A549 (cell line): ENCODE results near the gene OR2V1. TPM values are rescaled to one million over a fixed set of nuclear protein-coding genes. Genes with fewer than 3 reads are reported as not detected.

ENCODE experiments used
- ATAC-seq, 2 experiments: fragments of 200-7000 bp in 1 of 2; fragments of >200 bp in 1 of 2; cut with Nextera tagmentation in 1 of 2; cut with Tn5 transposase in 1 of 2; 3 replicates each; pipeline versions ENCODE4 v1.8.0 to v1.9.1; 2018 to 2020; ENCODE audit warnings: mild to moderate bottlenecking in 1 of 2, moderate library complexity in 1 of 2
- CTCF ChIA-PET: fragments of 300-600 bp; sonication (Branson Sonifier 250); formaldehyde crosslinking; extraction: SDS; loops from one replicate; lab custom pipeline; 2021; ENCODE audit warnings: antibody characterized with exemption, inconsistent platforms; lab: Yijun Ruan, JAX
- POLR2A ChIA-PET: fragments of 350-600 bp; formaldehyde crosslinking; extraction: SDS; loops from one replicate; lab custom pipeline; 2021; ENCODE audit warnings: antibody characterized with exemption, inconsistent platforms; lab: Yijun Ruan, JAX
- DNase-seq, 2 experiments: peaks; one replicate each; pipeline versions ENCODE4 v3.0.0 to v3.0.0-alpha.2; 2011 to 2016; ENCODE audit warnings: low read depth in 1 of 2, low spot score in 1 of 2
- FAIRE-seq: peaks from 2 replicates; lab custom pipeline; 2011; peaks lifted over from hg19 to GRCh38; lab: Jason Lieb, UNC
- H3K27ac ChIP-seq, 2 experiments: fragments of >200 bp; sonication (Bioruptor Twin); formaldehyde crosslinking; 3 replicates each; pipeline ENCODE4 v1.5.1; 2016 to 2017
- H3K4me1 ChIP-seq: fragments of >200 bp; sonication (Bioruptor Twin); formaldehyde crosslinking; 3 replicates; pipeline ENCODE4 v1.6.1; 2016
- H3K4me2 ChIP-seq: fragments of >200 bp; sonication (Bioruptor Twin); formaldehyde crosslinking; 3 replicates; pipeline ENCODE4 v1.6.1; 2016
- H3K4me3 ChIP-seq: fragments of >200 bp; sonication (Bioruptor Twin); formaldehyde crosslinking; 3 replicates; pipeline ENCODE4 v1.5.1; 2016
- H3K9me3 ChIP-seq: fragments of >200 bp; sonication (Bioruptor Twin); formaldehyde crosslinking; 3 replicates; pipeline ENCODE4 v1.6.1; 2016
- BHLHE40 ChIP-seq: IDR thresholded peaks from 2 replicates; pipeline ENCODE4 v1.6.1; 2012; ENCODE audit warnings: low read depth, low read length, inconsistent platforms
- CBX2 ChIP-seq: fragments of 200-600 bp; sonication (generic); IDR thresholded peaks from 2 replicates; pipeline ENCODE4 v1.6.1; 2016; ENCODE audit warnings: low read depth, mild to moderate bottlenecking, borderline replicate concordance
- CHD2 ChIP-seq: fragments of 150-350 bp; IDR thresholded peaks from 2 replicates; pipeline ENCODE4 v1.6.1; 2014; ENCODE audit warnings: low read length; ENCODE audit not compliant: partially characterized antibody
- CHD4 ChIP-seq: fragments of 200-600 bp; sonication (generic); IDR thresholded peaks from 2 replicates; pipeline ENCODE4 v1.6.1; 2016; ENCODE audit warnings: antibody characterized with exemption, mild to moderate bottlenecking, borderline replicate concordance
- EP300 ChIP-seq, 2 experiments: fragments of >200 bp; sonication (Bioruptor Twin); formaldehyde crosslinking; IDR thresholded peaks; 2 replicates in 1 of 2; 3 replicates in 1 of 2; pipeline ENCODE4 v1.6.1; 2016 to 2017
- ESRRA ChIP-seq: fragments of 150-350 bp; IDR thresholded peaks from 2 replicates; pipeline ENCODE4 v1.6.1; 2014; ENCODE audit warnings: mild to moderate bottlenecking, low read length, borderline replicate concordance
- FOSB ChIP-seq: fragments of 250-450 bp; sonication (Bioruptor Pico); IDR thresholded peaks from 2 replicates; pipeline ENCODE4 v1.5.0; 2020; ENCODE audit warnings: mild to moderate bottlenecking, moderate library complexity
- FOSL2 ChIP-seq, 2 experiments: fragments of 450-650 bp in 1 of 2; fragments of >200 bp in 1 of 2; sonication (Bioruptor Twin) in 1 of 2; formaldehyde crosslinking; IDR thresholded peaks; 2 replicates each; pipeline versions ENCODE4 v1.5.0 to v1.6.1; 2016 to 2020; ENCODE audit warnings: mild to moderate bottlenecking in 1 of 2, moderate library complexity in 1 of 2
- FOXS1 ChIP-seq: fragments of 250-450 bp; sonication (Bioruptor Pico); IDR thresholded peaks from 2 replicates; pipeline ENCODE4 v1.5.0; 2020; ENCODE audit warnings: mild to moderate bottlenecking, moderate library complexity
- HEYL ChIP-seq: fragments of 250-450 bp; sonication (Bioruptor Pico); IDR thresholded peaks from 2 replicates; pipeline ENCODE4 v1.8.0; 2021; ENCODE audit warnings: mild to moderate bottlenecking, moderate library complexity
- HOXA7 ChIP-seq: fragments of 250-450 bp; sonication (Bioruptor Pico); IDR thresholded peaks from 2 replicates; pipeline ENCODE4 v1.5.0; 2020; ENCODE audit warnings: mild to moderate bottlenecking, moderate library complexity
- JUN ChIP-seq, 2 experiments: fragments of >200 bp; sonication (Bioruptor Twin); formaldehyde crosslinking; IDR thresholded peaks; 2 replicates in 1 of 2; 3 replicates in 1 of 2; pipeline ENCODE4 v1.6.1; 2016 to 2017
- KDM1A ChIP-seq: fragments of 200-600 bp; sonication (generic); IDR thresholded peaks from 2 replicates; pipeline ENCODE4 v1.6.1; 2016; ENCODE audit warnings: low read depth, mild to moderate bottlenecking
- NFE2L2 ChIP-seq: fragments of 150-350 bp; conservative IDR thresholded peaks from 2 replicates; pipeline ENCODE4 v1.6.1; 2014; ENCODE audit warnings: low read length
- POLR2AphosphoS2 ChIP-seq: conservative IDR thresholded peaks from 2 replicates; pipeline ENCODE4 v1.6.1; 2012; ENCODE audit warnings: low read length, improper control_type of control experiment, inconsistent platforms
- RFX5 ChIP-seq: fragments of 450-650 bp; IDR thresholded peaks from 2 replicates; pipeline ENCODE4 v1.7.1; 2014; ENCODE audit warnings: antibody characterized with exemption, mild to moderate bottlenecking, moderate library complexity
- SREBF2 ChIP-seq: fragments of 450-650 bp; IDR thresholded peaks from 2 replicates; pipeline ENCODE4 v1.6.1; 2014; ENCODE audit warnings: mild to moderate bottlenecking, moderate library complexity
- TFCP2L1 ChIP-seq: fragments of 250-450 bp; sonication (Bioruptor Pico); IDR thresholded peaks from 2 replicates; pipeline ENCODE4 v1.5.0; 2021; ENCODE audit warnings: mild to moderate bottlenecking
- TP53 ChIP-seq: fragments of 250-450 bp; sonication (Bioruptor Pico); IDR thresholded peaks from 2 replicates; pipeline ENCODE4 v1.5.0; 2021; ENCODE audit warnings: mild to moderate bottlenecking, moderate library complexity
- ZC3H11A ChIP-seq: fragments of 450-650 bp; IDR thresholded peaks from 2 replicates; pipeline ENCODE4 v1.6.1; 2014; ENCODE audit warnings: antibody characterized with exemption, mild to moderate bottlenecking
- ZFP36 ChIP-seq: fragments of 450-650 bp; IDR thresholded peaks from 2 replicates; pipeline ENCODE4 v1.6.1; 2014; ENCODE audit warnings: borderline replicate concordance; ENCODE audit not compliant: partially characterized antibody
- WGBS: methylation state at CpG from one replicate; pipeline ENCODE4 v1.1.6; 2017; ENCODE audit errors: missing lambda C conversion rate; 5-methylcytosine and 5-hydroxymethylcytosine counted together
- polyA plus RNA-seq, 4 experiments: library from polyadenylated mRNA; depleted of rRNA in 3 of 4; stranded (reverse); fragments of >200 nt; fragmentation: RNase III in 1 of 4; extraction: RNeasy Plus Mini Kit Qiagen cat#74134 plus additional on column Dnase treatment in 1 of 4; gene quantifications; 2 replicates in 3 of 4; 3 replicates in 1 of 4; pipeline ENCODE4 v1.2.3, GENCODE V29; 2011 to 2017
- TF ChIP-seq, protein P1 (sequence below): IDR thresholded peaks from 2 replicates; pipeline ENCODE4 v1.6.1; 2012
- TF ChIP-seq, protein P2 (sequence below): fragments of 250-450 bp; sonication (Bioruptor Pico); IDR thresholded peaks from 2 replicates; pipeline ENCODE4 v1.5.0; 2021; ENCODE audit warnings: mild to moderate bottlenecking, moderate library complexity, borderline replicate concordance
- TF ChIP-seq, protein P3 (sequence below): fragments of >200 bp; sonication (Bioruptor Twin); formaldehyde crosslinking; IDR thresholded peaks from 3 replicates; pipeline ENCODE4 v1.6.1; 2016
- TF ChIP-seq, protein P4 (sequence below): fragments of >200 bp; sonication (Bioruptor Twin); formaldehyde crosslinking; IDR thresholded peaks from 3 replicates; pipeline ENCODE4 v1.5.1; 2016

OR2V1 gene
- polyA plus RNA-seq, 2 of the 4 experiments (the other 2 are of a cell fraction), result not detected

DNA sequence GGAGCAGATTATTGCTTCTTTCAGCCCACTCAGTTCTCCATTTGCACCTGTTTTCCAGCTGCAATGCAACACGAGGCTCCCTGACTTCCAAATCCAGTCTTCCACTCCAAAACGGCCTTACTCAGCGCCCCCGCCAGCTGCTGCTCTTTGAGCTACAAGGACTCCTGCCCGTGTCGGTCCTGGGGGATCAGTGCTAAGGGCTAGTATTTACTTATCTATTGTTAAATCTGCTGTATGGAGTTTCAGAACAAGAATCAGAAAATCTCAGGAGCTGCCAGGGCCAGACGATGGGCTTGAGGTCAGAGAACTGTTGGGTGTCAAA, 44.1 kb downstream of the OR2V1 start:
- 66% methylated on average over 7 of the region's 7 CpGs for WGBS
- TF ChIP-seq, protein P1, sequence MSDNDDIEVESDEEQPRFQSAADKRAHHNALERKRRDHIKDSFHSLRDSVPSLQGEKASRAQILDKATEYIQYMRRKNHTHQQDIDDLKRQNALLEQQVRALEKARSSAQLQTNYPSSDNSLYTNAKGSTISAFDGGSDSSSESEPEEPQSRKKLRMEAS, result no peak
- no peak for TF ChIP-seq HEYL (CRISPR knock-in tag)
- TF ChIP-seq POLR2AphosphoS2, result no peak
- no peak for TF ChIP-seq ZFP36
- no peak for TF ChIP-seq TP53 (CRISPR knock-in tag)
- no peak for TF ChIP-seq BHLHE40
- TF ChIP-seq TFCP2L1, result no peak
- TF ChIP-seq HOXA7 (CRISPR knock-in tag), result no peak
- no peak overlapping the region for H3K27ac ChIP-seq
- ChIA-PET POLR2A (no interaction called here), CTCF (interaction anchor here (0.5 to 2.0 kb wide), 3 partner anchors 212 to 239 kb away, joined by 3 to 9 read pairs (median 3); no protein-coding TSS in a partner anchor)
- DNase-seq (no peak), FAIRE-seq (no peak), ATAC-seq (no peak)
- peaks cover 2% of the 10 kb centered on the region; the same call in 1 of the 3 replicates for H3K9me3 ChIP-seq
- no peak overlapping the region for H3K4me3 ChIP-seq
- H3K4me1 ChIP-seq, result no peaks in the 10 kb centered on the region
- H3K4me2 ChIP-seq, result no peak overlapping the region

DNA sequence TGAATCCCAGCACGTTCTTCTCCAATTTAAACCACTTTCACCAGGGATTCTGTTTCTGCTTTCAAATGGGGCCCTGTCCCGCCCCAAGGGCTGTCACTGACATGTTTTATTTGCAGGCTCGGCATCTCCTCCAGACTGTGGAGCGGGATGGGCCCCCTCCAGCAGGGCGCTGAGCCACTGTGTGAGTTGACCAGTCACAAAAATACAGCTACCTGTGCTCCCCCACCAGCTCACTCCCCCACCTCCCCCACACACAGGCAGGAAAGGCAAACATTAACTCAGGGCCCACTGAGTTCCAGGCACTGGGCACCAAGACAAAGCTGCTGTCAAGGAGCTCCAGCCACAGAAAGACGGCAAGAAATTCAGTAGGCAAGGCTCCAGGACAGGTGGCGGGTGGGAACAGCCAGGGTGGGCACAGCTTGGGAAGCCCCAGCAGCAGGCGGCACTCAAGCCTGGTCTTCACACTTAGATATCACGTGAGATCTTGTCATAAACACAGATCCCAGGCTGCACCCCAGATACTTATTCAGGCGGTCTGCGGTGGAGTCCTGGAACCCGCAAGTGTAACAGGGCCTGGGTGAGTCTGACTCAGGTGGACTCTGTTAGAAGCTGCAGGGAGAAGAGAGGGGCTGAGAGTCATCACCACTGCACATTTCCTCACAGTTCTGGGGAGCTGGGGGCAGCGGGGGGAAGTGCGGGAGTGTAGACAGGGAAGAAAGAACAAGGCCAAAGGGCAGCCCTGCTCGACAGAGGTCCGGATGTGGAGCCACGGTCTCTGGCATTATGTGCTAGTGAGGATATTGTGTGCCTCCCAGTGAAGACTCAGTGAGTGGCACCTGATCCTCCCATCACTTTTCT, 44.7 kb downstream of the OR2V1 start:
- FAIRE-seq (no peak), ATAC-seq (no peak; a peak in 1 of 6 replicates), DNase-seq (no peak)
- 78% methylated on average over 17 of the region's 17 CpGs for WGBS
- Histone ChIP-seq H3K27ac (no peak overlapping the region), H3K9me3 (peaks cover 3% of the 10 kb centered on the region; the same call in 1 of the 3 replicates), H3K4me2 (no peak overlapping the region), H3K4me1 (no peaks in the 10 kb centered on the region), H3K4me3 (no peak overlapping the region)
- ChIA-PET CTCF (interaction anchor here (0.7 kb wide), 1 partner anchor 211 kb away, joined by 3 read pairs; no protein-coding TSS in a partner anchor), POLR2A (no interaction called here)
- no peak for TF ChIP-seq BHLHE40
- TF ChIP-seq EP300 (IDR thresholded peaks at IDR 0.05), result no peak
- no peak for TF ChIP-seq POLR2AphosphoS2
- TF ChIP-seq SREBF2, result no peak
- TF ChIP-seq, protein P2, sequence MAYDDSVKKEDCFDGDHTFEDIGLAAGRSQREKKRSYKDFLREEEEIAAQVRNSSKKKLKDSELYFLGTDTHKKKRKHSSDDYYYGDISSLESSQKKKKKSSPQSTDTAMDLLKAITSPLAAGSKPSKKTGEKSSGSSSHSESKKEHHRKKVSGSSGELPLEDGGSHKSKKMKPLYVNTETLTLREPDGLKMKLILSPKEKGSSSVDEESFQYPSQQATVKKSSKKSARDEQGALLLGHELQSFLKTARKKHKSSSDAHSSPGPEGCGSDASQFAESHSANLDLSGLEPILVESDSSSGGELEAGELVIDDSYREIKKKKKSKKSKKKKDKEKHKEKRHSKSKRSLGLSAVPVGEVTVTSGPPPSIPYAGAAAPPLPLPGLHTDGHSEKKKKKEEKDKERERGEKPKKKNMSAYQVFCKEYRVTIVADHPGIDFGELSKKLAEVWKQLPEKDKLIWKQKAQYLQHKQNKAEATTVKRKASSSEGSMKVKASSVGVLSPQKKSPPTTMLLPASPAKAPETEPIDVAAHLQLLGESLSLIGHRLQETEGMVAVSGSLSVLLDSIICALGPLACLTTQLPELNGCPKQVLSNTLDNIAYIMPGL (CRISPR knock-in tag), result no peak
- TF ChIP-seq FOSB (CRISPR knock-in tag), result no peak
- no peak for TF ChIP-seq ESRRA
- TF ChIP-seq KDM1A, result no peak
- no peak for TF ChIP-seq CHD4
- no peak for TF ChIP-seq TFCP2L1

DNA sequence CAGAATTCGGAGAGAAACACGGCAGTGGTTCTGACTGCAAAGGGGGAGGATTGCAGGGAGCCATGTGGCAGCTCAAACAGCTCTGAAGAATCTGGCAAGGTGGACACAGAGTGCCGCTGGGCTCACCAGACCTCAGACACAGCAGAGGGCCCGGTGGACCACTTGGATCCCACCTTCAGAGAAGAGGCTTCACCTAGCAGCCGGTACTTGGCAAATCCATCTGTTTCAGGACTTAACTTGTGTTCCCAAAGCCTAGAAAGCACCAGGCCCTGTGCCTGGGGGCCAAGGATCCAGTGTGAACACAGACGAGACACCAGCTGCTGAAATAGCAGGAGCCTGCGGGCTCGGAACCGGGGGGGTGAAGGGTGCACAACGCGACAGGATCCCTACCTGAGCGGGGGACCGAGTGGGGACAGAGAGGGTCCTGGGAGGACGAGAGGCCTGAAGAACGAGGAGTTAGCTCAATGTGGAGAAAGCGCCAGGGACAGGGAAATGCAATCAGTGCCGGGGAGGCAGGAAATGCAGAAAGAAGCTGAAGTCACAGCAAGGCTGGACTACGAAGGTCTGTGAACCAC, 46.3 kb downstream of the OR2V1 start:
- Histone ChIP-seq H3K4me2 (no peak overlapping the region), H3K4me3 (no peak overlapping the region), H3K4me1 (no peaks in the 10 kb centered on the region), H3K9me3 (peaks cover 3% of the 10 kb centered on the region; the same call in 1 of the 3 replicates), H3K27ac (no peak overlapping the region)
- no peak for ATAC-seq
- DNase-seq, result no peak
- ChIA-PET CTCF (interaction anchor here (3.5 kb wide), 1 partner anchor 216 kb away, joined by 11 read pairs; no protein-coding TSS in a partner anchor), POLR2A (no interaction called here)
- WGBS, result 66% methylated on average over 17 of the region's 18 CpGs
- FAIRE-seq, result no peak
- no peak for TF ChIP-seq RFX5
- no peak for TF ChIP-seq TFCP2L1
- TF ChIP-seq TP53 (CRISPR knock-in tag), result no peak
- TF ChIP-seq FOSL2 (IDR thresholded peaks at IDR 0.05), result no peak
- no peak for TF ChIP-seq FOSL2 (CRISPR knock-in tag; IDR thresholded peaks at IDR 0.05)
- TF ChIP-seq, protein P1, result no peak
- TF ChIP-seq, protein P3, sequence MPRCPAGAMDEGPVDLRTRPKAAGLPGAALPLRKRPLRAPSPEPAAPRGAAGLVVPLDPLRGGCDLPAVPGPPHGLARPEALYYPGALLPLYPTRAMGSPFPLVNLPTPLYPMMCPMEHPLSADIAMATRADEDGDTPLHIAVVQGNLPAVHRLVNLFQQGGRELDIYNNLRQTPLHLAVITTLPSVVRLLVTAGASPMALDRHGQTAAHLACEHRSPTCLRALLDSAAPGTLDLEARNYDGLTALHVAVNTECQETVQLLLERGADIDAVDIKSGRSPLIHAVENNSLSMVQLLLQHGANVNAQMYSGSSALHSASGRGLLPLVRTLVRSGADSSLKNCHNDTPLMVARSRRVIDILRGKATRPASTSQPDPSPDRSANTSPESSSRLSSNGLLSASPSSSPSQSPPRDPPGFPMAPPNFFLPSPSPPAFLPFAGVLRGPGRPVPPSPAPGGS, result no peak
- TF ChIP-seq FOXS1 (CRISPR knock-in tag), result no peak
- no peak for TF ChIP-seq NFE2L2
- no peak for TF ChIP-seq CBX2
- TF ChIP-seq, protein P4, sequence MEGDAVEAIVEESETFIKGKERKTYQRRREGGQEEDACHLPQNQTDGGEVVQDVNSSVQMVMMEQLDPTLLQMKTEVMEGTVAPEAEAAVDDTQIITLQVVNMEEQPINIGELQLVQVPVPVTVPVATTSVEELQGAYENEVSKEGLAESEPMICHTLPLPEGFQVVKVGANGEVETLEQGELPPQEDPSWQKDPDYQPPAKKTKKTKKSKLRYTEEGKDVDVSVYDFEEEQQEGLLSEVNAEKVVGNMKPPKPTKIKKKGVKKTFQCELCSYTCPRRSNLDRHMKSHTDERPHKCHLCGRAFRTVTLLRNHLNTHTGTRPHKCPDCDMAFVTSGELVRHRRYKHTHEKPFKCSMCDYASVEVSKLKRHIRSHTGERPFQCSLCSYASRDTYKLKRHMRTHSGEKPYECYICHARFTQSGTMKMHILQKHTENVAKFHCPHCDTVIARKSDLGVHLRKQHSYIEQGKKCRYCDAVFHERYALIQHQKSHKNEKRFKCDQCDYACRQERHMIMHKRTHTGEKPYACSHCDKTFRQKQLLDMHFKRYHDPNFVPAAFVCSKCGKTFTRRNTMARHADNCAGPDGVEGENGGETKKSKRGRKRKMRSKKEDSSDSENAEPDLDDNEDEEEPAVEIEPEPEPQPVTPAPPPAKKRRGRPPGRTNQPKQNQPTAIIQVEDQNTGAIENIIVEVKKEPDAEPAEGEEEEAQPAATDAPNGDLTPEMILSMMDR, result no peak
- TF ChIP-seq CHD4, result no peak
- TF ChIP-seq ZC3H11A, result no peak
- TF ChIP-seq CHD2, result no peak
- no peak for TF ChIP-seq JUN (IDR thresholded peaks at IDR 0.05)
